NCI-H748 (cell line): Measurements from ENCODE around the gene TCP11L1.
"Not testable (repeated sequence)": the region's sequence is repeated elsewhere in the genome, so short reads cannot be mapped to it uniquely, and the experiment has no call there.

Experiments
- DNase-seq: peaks from one replicate; lab custom pipeline; 2025; ENCODE audit not compliant: unreplicated experiment; lab: John Stamatoyannopoulos, UW

Gene TCP11L1

GRCh38 chr11:33027846-33028536, 11.4 kb upstream of the TCP11L1 start:
- no peak for DNase-seq

DNA sequence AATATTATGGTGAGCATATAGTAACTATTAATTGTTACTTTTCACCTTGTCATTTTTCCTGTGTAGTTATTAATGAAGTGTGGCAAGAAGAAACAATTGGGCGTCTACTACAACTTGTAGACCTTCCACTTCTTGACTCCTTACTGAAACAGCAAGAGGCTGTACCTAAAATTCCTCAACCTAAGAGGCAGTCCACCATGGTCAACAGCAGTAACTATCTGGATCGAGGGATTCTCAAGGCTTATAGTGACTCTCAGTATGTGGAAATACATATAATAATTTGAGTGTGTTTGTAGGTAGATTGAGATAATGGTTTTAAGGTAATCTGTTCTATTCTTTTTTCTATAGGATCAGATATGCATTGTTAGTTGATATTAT, 10.8 kb upstream of the TCP11L1 start:
- no peak for DNase-seq

DNA sequence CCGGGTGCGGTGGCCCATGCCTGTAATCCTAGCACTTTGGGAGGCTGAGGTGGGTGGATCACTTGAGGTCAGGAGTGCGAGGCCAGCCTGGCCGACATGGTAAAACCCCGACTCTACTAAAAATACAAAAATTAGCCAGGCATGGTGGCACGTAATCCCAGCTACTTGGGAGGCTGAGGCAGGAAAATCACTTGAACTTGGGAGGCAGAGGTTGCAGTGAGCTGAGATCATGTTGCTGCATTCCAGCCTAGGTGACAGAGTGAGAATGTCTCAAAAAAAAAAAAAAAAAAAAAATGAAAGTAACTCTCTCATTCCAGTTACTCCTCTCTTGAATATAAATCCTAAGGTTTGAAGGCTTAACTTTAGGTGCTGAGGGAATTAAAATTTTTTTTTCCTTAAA, 10.2 kb upstream of the TCP11L1 start:
- DNase-seq: not testable (repeated sequence)

DNA sequence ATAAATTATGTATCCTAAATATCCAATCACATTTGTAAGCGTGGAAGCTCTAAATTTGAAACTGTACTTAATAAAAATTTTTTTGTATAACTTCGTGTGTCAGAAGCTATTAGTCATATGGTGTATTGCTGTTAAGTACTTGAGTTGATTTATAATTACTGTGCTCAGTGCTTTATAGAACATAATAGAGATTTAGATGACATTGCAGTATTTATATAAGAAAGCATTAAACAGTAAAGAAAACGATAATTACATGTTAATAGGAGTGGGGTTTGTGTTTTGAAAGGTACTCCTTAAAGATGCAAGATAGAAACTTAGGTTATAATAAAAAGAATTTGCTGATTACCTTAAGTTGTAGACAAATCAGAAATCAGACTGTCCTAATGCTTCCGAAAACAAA, 5.9 kb upstream of the TCP11L1 start:
- no peak for DNase-seq

- no peak for DNase-seq
Observed at GRCh38 chr11:33035011-33035410, 4.4 kb upstream of the TCP11L1 start.

DNA sequence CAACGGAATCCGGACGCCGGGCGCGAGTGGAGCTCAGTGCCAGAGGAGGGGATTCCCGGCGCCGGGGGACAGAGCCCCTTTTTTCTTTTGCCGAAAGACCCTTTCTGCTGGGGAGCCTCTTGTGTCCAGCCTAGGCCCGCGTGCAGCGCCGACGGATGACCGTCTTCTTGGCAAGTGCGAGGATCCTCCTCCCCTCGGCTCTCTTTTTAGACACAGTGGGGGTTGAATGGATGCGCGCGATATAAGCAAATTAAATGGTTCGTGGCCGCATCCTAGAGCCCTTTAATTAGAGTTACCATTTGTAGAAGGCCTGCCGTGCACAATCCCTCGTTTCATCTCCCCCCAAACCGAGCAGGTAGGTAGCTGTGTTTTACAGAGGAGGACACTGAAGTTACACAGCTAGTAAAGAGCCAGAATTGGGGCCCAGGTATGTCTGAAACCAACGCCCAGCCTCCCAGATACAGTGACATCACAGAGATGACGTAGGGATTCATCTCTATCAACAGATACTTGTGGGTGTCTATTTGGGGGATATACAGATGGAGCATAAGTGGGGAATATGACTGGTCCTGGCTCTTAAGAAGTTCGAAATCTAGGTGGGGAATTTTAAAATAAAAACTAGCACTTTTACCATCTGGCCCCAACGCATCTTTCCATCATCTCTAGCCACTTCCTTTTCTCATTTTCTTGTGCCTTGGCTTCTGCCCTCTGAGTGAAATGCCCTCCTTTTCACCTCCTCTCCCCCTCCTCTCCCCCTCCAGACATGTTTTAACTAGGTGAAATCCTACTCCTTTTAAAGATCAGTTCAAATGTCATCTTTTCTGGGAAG, 875 bp downstream of the TCP11L1 start:
- peak; percentile 80 for DNase-seq

GRCh38 chr11:33040862-33041453, 1.6 kb downstream of the TCP11L1 start:
- DNase-seq: no peak

GRCh38 chr11:33043221-33043830, 4.0 kb downstream of the TCP11L1 start:
- DNase-seq: no peak

DNA sequence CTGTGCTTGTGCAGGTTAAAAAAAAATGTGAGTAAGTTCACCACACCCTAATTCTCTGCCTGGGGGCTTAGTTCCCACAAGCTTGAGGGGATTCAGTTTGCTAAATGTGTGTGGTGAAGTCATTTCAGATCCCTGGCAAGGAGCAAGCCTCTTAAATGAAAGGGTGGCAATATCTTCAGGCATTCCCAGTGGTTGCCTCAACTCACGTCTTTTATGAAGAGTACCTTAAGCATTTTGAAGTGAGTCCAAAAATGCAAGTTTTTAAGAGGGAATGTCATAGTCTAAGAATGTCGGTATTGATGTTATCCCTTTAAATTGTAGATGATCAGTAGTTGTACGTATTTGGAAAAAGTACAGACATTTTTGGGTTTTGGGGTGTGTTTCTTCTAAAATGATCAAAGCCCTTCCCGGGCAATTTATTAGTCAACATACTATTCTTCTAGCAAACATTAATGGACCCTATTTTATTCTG, 4.9 kb downstream of the TCP11L1 start:
- DNase-seq: no peak

DNA sequence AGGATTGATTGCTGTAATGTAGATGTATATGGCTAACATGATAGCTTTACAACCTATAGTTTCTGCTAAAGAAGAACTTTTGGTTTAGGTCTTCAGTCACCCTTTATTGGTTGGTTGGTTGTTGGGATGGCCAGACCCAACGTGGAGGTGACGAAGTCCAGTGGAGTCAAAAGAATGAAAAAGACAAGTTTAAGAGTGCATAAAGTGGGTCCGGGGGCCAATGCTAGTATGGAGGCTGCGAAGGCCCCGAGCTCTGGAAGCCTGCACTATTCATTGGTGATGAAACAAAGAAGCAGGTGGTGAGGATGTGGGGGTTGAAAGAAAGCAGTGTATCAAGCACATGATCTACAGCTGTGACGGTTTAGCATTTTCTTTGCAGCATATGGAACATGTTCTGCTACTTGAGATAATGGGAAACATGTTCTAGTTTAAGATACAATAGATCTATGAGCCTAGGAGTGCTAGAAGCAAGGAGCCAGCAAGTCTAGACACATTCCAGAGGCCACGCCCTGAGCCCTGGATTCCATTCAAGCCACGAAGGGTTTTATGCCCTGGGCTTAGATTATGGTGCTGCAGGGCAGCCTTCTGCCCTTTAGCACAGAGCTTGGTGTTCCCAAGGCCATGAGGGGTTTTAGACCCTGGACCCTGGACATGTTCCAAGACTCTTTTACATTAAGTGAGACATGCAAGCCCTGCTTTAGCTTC, 6.3 kb downstream of the TCP11L1 start:
- no peak for DNase-seq

DNA sequence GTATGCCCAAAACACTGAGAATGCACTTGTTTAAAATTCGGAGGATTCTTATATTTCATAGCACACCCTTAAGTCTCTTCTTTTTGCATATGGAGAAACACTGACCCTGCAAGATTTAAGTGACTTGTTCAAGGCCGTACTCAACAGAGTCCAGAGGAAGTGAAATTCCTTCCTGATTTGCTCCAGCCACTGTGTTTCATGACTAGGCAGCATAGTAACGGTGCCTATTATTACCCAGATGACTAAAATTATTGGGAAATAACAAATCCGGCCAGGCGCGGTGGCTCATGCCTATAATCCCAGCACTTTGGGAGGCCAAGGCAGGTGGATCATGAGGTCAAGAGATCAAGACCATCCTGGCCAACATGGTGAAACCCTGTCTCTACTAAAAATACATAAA, 9.3 kb downstream of the TCP11L1 start:
- not testable (repeated sequence) for DNase-seq

DNA sequence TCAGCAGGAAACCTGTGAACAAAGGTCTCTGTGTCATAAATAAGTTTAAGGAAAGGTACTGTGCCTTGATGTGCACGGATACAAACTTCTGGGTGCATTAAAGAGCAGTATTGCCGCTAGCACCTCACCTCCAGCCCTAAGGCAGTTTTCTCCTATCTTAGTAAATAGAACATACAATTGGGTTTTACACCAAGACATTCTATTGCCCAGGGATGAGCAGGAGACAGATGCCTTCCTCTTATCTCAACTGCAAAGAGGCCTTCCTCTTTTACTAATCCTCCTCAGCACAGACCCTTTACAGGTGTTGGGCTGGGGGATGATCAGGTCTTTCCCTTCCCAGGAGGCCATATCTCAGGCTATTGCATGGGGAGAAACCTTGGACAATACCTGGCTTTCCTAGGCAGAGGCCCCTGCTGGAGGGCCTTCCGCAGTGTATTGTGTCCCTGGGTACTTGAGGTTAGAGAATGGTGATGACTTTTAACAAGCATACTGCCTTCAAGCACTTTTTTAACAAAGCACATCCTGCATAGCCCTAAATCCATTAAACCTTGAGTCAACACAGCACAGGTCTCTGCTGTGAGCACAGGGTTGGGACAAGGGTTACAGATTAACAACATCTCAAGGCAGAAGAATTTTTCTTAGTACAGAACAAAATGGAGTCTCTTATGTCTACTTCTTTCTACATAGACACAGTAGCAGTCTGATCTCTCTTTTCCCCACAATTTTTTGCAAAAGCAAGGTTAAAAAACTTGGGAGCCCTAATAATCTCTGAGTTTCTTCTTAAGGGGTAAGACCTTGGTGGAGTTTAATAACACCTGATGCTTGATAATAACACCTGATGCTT, 10.4 kb downstream of the TCP11L1 start:
- peak; percentile 42 for DNase-seq

DNA sequence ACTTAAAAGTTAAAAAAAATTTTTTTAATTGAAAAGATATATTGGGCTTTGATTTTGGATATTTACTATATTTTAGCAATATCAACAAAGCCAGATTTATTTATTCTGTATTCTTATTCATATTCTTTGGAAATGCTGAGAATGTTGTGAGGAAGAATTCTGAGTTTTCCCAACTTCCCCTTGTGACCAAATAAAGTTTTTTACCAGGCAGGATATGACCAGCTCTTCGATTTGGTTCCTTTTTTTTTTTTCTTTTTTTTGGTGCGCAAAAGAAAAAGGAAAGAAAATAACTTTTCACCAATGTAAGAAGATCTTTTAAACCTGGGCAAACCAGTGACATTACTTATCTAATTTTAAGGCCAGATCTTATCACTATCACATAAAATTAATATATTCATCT, 12.9 kb downstream of the TCP11L1 start:
- no peak for DNase-seq

DNA sequence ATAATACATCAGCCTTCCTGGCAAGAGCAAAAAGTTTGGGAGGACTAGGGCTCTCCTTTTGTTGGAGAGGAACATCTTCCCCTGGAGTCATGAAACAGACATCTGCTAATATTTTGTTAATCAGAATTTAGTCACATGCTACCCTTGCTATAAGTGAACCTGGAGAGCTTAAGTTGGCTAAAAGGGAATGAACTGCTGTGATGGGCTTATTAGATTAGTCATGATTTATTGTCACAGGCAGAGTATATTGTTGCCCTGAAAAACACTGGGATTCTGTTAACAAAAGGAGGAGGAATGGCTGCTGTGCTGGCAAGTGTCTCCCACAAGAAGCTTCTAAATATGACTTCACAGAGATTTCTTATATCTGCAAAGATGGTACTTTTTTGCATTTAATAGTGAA, 16.0 kb downstream of the TCP11L1 start:
- no peak for DNase-seq

DNA sequence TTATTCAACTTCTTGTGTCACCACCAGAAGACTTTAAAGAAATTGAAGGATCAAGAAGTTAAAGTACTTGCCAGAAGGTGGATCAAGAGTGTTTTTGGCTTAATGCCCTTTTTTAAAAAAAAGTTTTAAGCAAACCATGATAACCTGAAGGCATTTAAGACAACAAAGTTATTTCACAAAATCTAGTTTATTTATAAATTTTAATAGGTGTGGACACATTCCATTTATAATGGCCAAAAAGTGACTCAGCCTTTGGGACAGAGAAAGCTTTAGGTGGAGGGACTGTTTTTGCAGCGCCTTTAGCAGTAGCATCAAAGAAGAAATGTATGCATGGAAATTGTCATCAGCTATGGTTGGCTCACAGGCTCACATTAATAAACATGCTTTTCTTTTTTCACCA, 17.9 kb downstream of the TCP11L1 start:
- DNase-seq: no peak

DNA sequence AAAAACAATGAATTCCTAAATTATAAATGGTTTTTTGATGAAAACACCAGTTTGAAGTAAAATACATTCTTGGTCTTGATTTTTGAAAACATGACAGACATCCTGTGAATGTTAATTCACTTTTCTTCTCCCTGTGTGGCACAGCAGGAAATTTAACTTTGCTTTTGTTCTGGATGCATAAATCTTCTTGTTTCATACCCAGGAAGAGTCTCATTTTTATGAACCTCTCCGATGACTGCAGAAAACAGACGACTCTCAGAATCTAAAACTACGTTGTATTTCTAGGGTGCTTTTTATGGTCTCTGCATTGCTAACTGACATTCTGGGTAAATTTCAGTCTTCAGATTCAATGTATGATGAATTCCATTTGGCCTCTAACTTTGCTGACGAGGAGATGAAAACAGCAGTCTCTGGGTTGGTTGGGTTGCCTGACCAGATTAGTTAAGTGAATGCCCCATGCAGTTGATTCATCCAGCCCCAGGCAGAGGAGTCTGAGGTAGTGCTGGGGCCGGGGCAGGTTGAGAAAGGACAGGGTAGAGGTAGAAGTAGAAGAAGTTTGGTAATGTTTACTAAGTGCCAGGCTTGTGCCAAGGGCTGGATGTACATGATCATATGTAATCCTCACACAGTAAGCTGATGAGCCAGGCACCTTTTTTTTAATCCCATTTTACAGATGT, 20.1 kb downstream of the TCP11L1 start:
- no peak for DNase-seq

DNA sequence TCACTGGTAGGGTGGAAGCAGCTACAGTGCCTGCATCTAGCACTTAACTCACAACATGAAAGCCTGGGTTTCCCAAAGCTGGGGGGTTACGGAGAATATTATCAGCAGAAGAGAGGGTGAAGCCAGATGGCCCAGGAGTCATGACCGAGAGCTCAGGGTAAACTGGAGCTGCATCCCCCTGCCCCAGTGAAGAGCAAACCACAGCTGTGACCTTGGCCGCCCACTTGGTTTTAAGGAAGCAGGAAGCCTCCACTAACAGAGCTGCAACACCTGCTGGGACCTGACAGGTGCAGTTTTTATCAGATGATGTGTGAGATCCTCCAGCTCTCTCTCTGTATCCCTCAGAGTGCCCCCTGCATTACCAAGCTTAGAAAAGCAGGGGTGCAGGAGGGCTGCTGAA, 20.9 kb downstream of the TCP11L1 start:
- no peak for DNase-seq

DNA sequence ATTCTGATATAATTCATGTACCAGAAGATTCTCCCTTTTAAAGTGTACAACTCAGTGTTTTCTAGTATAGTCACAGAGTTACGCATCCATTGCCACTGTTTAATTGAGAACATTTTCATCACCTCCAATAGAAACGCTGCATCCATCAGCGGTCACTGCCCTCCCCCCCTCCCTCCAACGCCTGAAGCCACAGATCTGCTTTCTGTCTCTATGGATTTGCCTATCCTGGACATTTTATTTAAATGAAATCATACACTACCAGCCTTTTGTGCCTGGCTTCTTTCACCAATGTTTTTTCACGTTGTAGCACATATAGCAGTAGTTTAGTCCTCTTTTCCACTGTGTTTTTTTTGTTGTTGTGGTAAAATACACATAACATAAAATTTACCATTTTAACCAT, 22.8 kb downstream of the TCP11L1 start:
- DNase-seq: no peak

DNA sequence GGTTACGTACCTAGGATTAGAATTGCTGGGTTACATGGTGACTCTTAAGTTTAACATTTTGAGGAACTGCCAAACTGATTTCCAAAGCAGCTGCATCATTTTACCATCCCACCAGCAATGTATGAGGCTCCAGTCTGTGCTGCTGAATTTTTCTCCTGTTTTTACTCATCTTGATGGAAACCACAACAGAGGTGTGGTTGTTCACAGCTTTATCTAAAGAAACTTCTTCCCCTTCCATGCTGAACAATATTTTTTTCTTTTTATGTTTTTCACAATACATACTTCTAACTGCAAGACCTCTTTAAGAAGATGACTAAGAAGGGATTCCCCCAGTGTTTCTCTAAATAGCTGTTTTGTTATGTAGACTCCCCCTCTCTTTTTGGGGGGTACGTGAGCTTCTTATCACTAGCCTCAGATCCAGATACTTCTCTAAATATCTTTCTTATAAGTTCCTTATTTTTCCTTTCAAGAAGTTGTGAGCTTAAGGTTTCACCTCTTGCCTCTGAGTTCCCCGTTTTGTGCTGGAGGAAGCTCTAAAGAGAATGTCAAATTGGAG, 24.0 kb downstream of the TCP11L1 start:
- DNase-seq: no peak
